GM19372 (cell line): ENCODE measurements around the gene ABCF2.

Experiments used
- ATAC-seq: cut with Tn5 transposase; IDR thresholded peaks from one replicate; pipeline ENCODE4 v1.9.1; 2021; ENCODE audit warnings: mild to moderate bottlenecking, low read depth, moderate library complexity; ENCODE audit not compliant: unreplicated experiment

ABCF2 gene

GRCh38 chr7:151242159-151243044, 15.4 kb upstream of the ABCF2 start:
- ATAC-seq: no peak

GRCh38 chr7:151241755-151242096, 14.7 kb upstream of the ABCF2 start:
- ATAC-seq: no peak

- no peak for ATAC-seq
Observed at GRCh38 chr7:151240942-151241754, 14.1 kb upstream of the ABCF2 start.

GRCh38 chr7:151240536-151240935, 13.5 kb upstream of the ABCF2 start:
- ATAC-seq: no peak

GRCh38 chr7:151239837-151240459, 12.9 kb upstream of the ABCF2 start:
- ATAC-seq: no peak

- no peak for ATAC-seq
Observed at GRCh38 chr7:151238924-151239836, 12.2 kb upstream of the ABCF2 start.

GRCh38 chr7:151238190-151238810, 11.3 kb upstream of the ABCF2 start:
- ATAC-seq: no peak

- ATAC-seq: no peak
Observed at GRCh38 chr7:151237244-151238189, 10.5 kb upstream of the ABCF2 start.

GRCh38 chr7:151236406-151236805, 9.4 kb upstream of the ABCF2 start:
- ATAC-seq: no peak

- no peak for ATAC-seq
Observed at GRCh38 chr7:151235091-151235787, 8.2 kb upstream of the ABCF2 start.

- no peak for ATAC-seq
Observed at GRCh38 chr7:151233804-151234203, 6.8 kb upstream of the ABCF2 start.

- no peak for ATAC-seq
Observed at GRCh38 chr7:151232917-151233701, 6.1 kb upstream of the ABCF2 start.

GRCh38 chr7:151232091-151232916, 5.3 kb upstream of the ABCF2 start, which contains the start of gene CHPF2:
Gene CHPF2 (plus strand): TSS chr7:151232483. CDS start chr7:151234012, 1,529 bp downstream.
- ATAC-seq: peak; percentile 98

- no peak for ATAC-seq
Observed at GRCh38 chr7:151231080-151231479, 4.1 kb upstream of the ABCF2 start.

GRCh38 chr7:151229249-151229648, 2.2 kb upstream of the ABCF2 start:
- no peak for ATAC-seq
